WTC11 (cell line): Measurements from ENCODE around the gene HTR3A. TPM values are rescaled to one million over a fixed set of nuclear protein-coding genes. Genes with fewer than 3 reads are reported as not detected.

ENCODE experiments used
- ATAC-seq: fragments of 200-7000 bp; cut with Tn5 transposase; 2 replicates; pipeline ENCODE4 v1.10.0; 2021; ENCODE audit warnings: mild to moderate bottlenecking, moderate library complexity
- CTCF ChIA-PET: fragments of 300-600 bp; sonication (Branson Sonifier 250); formaldehyde crosslinking; loops from one replicate; lab custom pipeline; 2021; ENCODE audit warnings: antibody characterized with exemption; lab: Charles Lee
- POLR2A ChIA-PET: fragments of 350-600 bp; sonication (Branson Sonifier 250); formaldehyde crosslinking; loops from one replicate; lab custom pipeline; 2021; ENCODE audit warnings: antibody characterized with exemption; lab: Charles Lee
- DNase-seq: peaks from one replicate; pipeline ENCODE4 v3.0.0; 2021; ENCODE audit warnings: low spot score
- H3K27ac Mint-ChIP-seq: 2 replicates; pipeline ENCODE4 v1.8.0; 2021; ENCODE audit warnings: mixed read lengths
- H3K27me3 Mint-ChIP-seq: 2 replicates; pipeline ENCODE4 v1.8.0; 2021; ENCODE audit warnings: low read depth, mild to moderate bottlenecking, moderate library complexity, mixed read lengths
- H3K36me3 Mint-ChIP-seq: 2 replicates; pipeline ENCODE4 v1.8.0; 2021; ENCODE audit warnings: mixed read lengths
- H3K4me1 Mint-ChIP-seq: 2 replicates; pipeline ENCODE4 v1.8.0; 2022; ENCODE audit warnings: mixed read lengths
- H3K4me3 Mint-ChIP-seq: 2 replicates; pipeline ENCODE4 v1.8.0; 2021; ENCODE audit warnings: mild to moderate bottlenecking, moderate library complexity, mixed read lengths
- H3K9me3 Mint-ChIP-seq: 2 replicates; pipeline ENCODE4 v1.8.0; 2021; ENCODE audit warnings: mixed read lengths
- ATF3 ChIP-seq: sonication (generic); formaldehyde crosslinking; conservative IDR thresholded peaks from 2 replicates; pipeline ENCODE4 v1.8.1; 2022; ENCODE audit warnings: mild to moderate bottlenecking, missing genetic modification reagents
- CBFB ChIP-seq: sonication (generic); formaldehyde crosslinking; IDR thresholded peaks from 2 replicates; pipeline ENCODE4 v1.8.1; 2022; ENCODE audit warnings: mild to moderate bottlenecking, low read depth, missing genetic modification reagents
- E2F1 ChIP-seq: sonication (generic); formaldehyde crosslinking; IDR thresholded peaks from 2 replicates; pipeline ENCODE4 v1.8.0; 2022; ENCODE audit warnings: mild to moderate bottlenecking, missing genetic modification reagents
- E2F4 ChIP-seq: sonication (generic); formaldehyde crosslinking; IDR thresholded peaks from 2 replicates; pipeline ENCODE4 v1.8.1; 2022; ENCODE audit warnings: low read depth, mild to moderate bottlenecking, moderate library complexity, missing genetic modification reagents, borderline replicate concordance
- E2F5 ChIP-seq: sonication (generic); formaldehyde crosslinking; IDR thresholded peaks from 2 replicates; pipeline ENCODE4 v1.8.1; 2022; ENCODE audit warnings: mild to moderate bottlenecking, moderate library complexity, missing genetic modification reagents
- ESRRA ChIP-seq: sonication (generic); formaldehyde crosslinking; IDR thresholded peaks from 2 replicates; pipeline ENCODE4 v1.8.1; 2022; ENCODE audit warnings: mild to moderate bottlenecking, missing genetic modification reagents, borderline replicate concordance
- FOXP1 ChIP-seq: sonication (generic); formaldehyde crosslinking; IDR thresholded peaks from 2 replicates; pipeline ENCODE4 v1.8.0; 2022; ENCODE audit warnings: missing genetic modification reagents, mild to moderate bottlenecking, moderate library complexity, borderline replicate concordance
- GABPB1 ChIP-seq: sonication (generic); formaldehyde crosslinking; IDR thresholded peaks from 2 replicates; pipeline ENCODE4 v1.8.1; 2023; ENCODE audit warnings: mild to moderate bottlenecking, missing genetic modification reagents
- JUN ChIP-seq: sonication (generic); formaldehyde crosslinking; IDR thresholded peaks from 2 replicates; pipeline ENCODE4 v1.8.0; 2023; ENCODE audit warnings: mild to moderate bottlenecking, missing genetic modification reagents
- NFATC4 ChIP-seq: fragments of 250-450 bp; sonication (Bioruptor Pico); IDR thresholded peaks from 2 replicates; pipeline ENCODE4 v1.9.0; 2021; ENCODE audit warnings: mild to moderate bottlenecking
- NFE2L1 ChIP-seq: sonication (generic); formaldehyde crosslinking; IDR thresholded peaks from 2 replicates; pipeline ENCODE4 v1.8.1; 2023; ENCODE audit warnings: missing genetic modification reagents
- NR3C1 ChIP-seq: sonication (generic); formaldehyde crosslinking; conservative IDR thresholded peaks from 2 replicates; pipeline ENCODE4 v1.8.1; 2023; ENCODE audit warnings: low read depth, mild to moderate bottlenecking, missing genetic modification reagents
- RELA ChIP-seq: sonication (generic); formaldehyde crosslinking; IDR thresholded peaks from 2 replicates; pipeline ENCODE4 v1.8.1; 2022; ENCODE audit warnings: missing genetic modification reagents, mild to moderate bottlenecking, borderline replicate concordance
- SMAD3 ChIP-seq: sonication (generic); formaldehyde crosslinking; IDR thresholded peaks from 2 replicates; pipeline ENCODE4 v1.8.0; 2022; ENCODE audit warnings: missing genetic modification reagents, mild to moderate bottlenecking, borderline replicate concordance
- STAT6 ChIP-seq: sonication (generic); formaldehyde crosslinking; conservative IDR thresholded peaks from 2 replicates; pipeline ENCODE4 v1.8.1; 2023; ENCODE audit warnings: mild to moderate bottlenecking, low read depth, missing genetic modification reagents, moderate library complexity
- TP53 ChIP-seq: sonication (generic); formaldehyde crosslinking; IDR thresholded peaks from 2 replicates; pipeline ENCODE4 v1.8.1; 2023; ENCODE audit warnings: mild to moderate bottlenecking, missing genetic modification reagents
- ZNF138 ChIP-seq: sonication (generic); formaldehyde crosslinking; conservative IDR thresholded peaks from 2 replicates; pipeline ENCODE4 v1.8.1; 2022; ENCODE audit warnings: mild to moderate bottlenecking, moderate library complexity, missing genetic modification reagents
- ZNF219 ChIP-seq: sonication (generic); formaldehyde crosslinking; IDR thresholded peaks from 2 replicates; pipeline ENCODE4 v1.8.0; 2023; ENCODE audit warnings: missing genetic modification reagents, mild to moderate bottlenecking, borderline replicate concordance
- ZNF425 ChIP-seq: fragments of 250-450 bp; sonication (Bioruptor Pico); conservative IDR thresholded peaks from 2 replicates; pipeline ENCODE4 v1.9.0; 2021; ENCODE audit warnings: mild to moderate bottlenecking
- ZNF512 ChIP-seq: sonication (generic); formaldehyde crosslinking; IDR thresholded peaks from 2 replicates; pipeline ENCODE4 v1.8.1; 2022; ENCODE audit warnings: missing genetic modification reagents, borderline replicate concordance
- total RNA-seq: library from RNA; stranded (reverse); gene quantifications from 3 replicates; pipeline ENCODE4 v1.2.3, GENCODE V29; 2021

HTR3A gene
- total RNA-seq, 1 experiment from 2014 or later: 4.1 TPM

GRCh38 chr11:113947994-113948393 lies 26.9 kb upstream of the HTR3A start (continued):
- no peak for TF ChIP-seq ZNF425 (CRISPR knock-in tag)
- no peak for TF ChIP-seq ATF3 (CRISPR knock-in tag)
- TF ChIP-seq NFE2L1 (CRISPR knock-in tag): no peak
- TF ChIP-seq, all 79 proteins: peak for 0

GRCh38 chr11:113949891-113950290 lies 25.0 kb upstream of the HTR3A start:
- no peaks in the 10 kb centered on the region for H3K36me3 Mint-ChIP-seq
- H3K4me1 Mint-ChIP-seq: peaks cover 49% of the 10 kb centered on the region
- no peaks in the 10 kb centered on the region for H3K9me3 Mint-ChIP-seq
- ATAC-seq: no peak
- POLR2A ChIA-PET: no interaction called here
- CTCF ChIA-PET: interaction anchor here (0.9 to 1.4 kb wide), 5 partner anchors 43 to 154 kb away, joined by 3 to 6 read pairs (median 3); no protein-coding TSS in a partner anchor
- H3K27ac Mint-ChIP-seq: no peak overlapping the region
- 0 out of 2 replicates have a peak, but pooled peaks cover 3% of the 10 kb centered on the region for H3K27me3 Mint-ChIP-seq
- no peak for DNase-seq
- H3K4me3 Mint-ChIP-seq: no peak overlapping the region
- TF ChIP-seq E2F1 (CRISPR knock-in tag) (no peak), ESRRA (CRISPR knock-in tag) (no peak), GABPB1 (CRISPR knock-in tag) (no peak)
- TF ChIP-seq, all 79 proteins: peak for 0

GRCh38 chr11:113951537-113951936 lies 23.4 kb upstream of the HTR3A start:
- H3K9me3 Mint-ChIP-seq: no peaks in the 10 kb centered on the region
- no peak overlapping the region for H3K4me3 Mint-ChIP-seq
- DNase-seq: no peak
- H3K36me3 Mint-ChIP-seq: no peaks in the 10 kb centered on the region
- H3K27me3 Mint-ChIP-seq: 0 out of 2 replicates have a peak, but pooled peaks cover 3% of the 10 kb centered on the region
- TF ChIP-seq JUN (CRISPR knock-in tag) (no peak), ZNF138 (CRISPR knock-in tag) (no peak), RELA (CRISPR knock-in tag) (no peak), FOXP1 (CRISPR knock-in tag) (no peak), TP53 (no peak), NFATC4 (CRISPR knock-in tag) (no peak), ZNF219 (CRISPR knock-in tag) (no peak)
- ChIA-PET CTCF (interaction anchor here (1.0 to 1.9 kb wide), 6 partner anchors 17 to 309 kb away, joined by 3 to 10 read pairs (median 6); partner anchors contain the start of gene HTR3A), POLR2A (no interaction called here)
- H3K27ac Mint-ChIP-seq: peak overlapping the region; percentile 78
- H3K4me1 Mint-ChIP-seq: peaks cover 49% of the 10 kb centered on the region
- ATAC-seq: peak; percentile 66

- H3K4me3 Mint-ChIP-seq: no peak overlapping the region
- no peaks in the 10 kb centered on the region for H3K36me3 Mint-ChIP-seq
- ChIA-PET POLR2A (interaction anchor here (0.5 to 0.6 kb wide), 2 partner anchors 123 to 138 kb away, joined by 3 to 5 read pairs; no protein-coding TSS in a partner anchor), CTCF (interaction anchor here (1.0 to 1.9 kb wide), 6 partner anchors 16 to 309 kb away, joined by 3 to 10 read pairs (median 6); partner anchors contain the start of gene HTR3A)
- H3K9me3 Mint-ChIP-seq: no peaks in the 10 kb centered on the region
- ATAC-seq: peak; percentile 25
- 0 out of 2 replicates have a peak, but pooled peaks cover 3% of the 10 kb centered on the region for H3K27me3 Mint-ChIP-seq
- H3K27ac Mint-ChIP-seq: no peak overlapping the region
- no peak for DNase-seq
- peaks cover 53% of the 10 kb centered on the region for H3K4me1 Mint-ChIP-seq
- TF ChIP-seq E2F4 (CRISPR knock-in tag) (no peak), GABPB1 (CRISPR knock-in tag) (no peak), STAT6 (CRISPR knock-in tag) (no peak), ZNF512 (CRISPR knock-in tag) (no peak), CBFB (CRISPR knock-in tag) (no peak), E2F5 (CRISPR knock-in tag) (no peak), SMAD3 (CRISPR knock-in tag) (no peak), NR3C1 (CRISPR knock-in tag) (no peak)
These were observed 22.8 kb upstream of the HTR3A start for GRCh38 chr11:113952070-113952469.
